Vagina (tissue), 2 donors: Measurements from ENCODE around the gene GBP5. TPM values are rescaled to one million over a fixed set of nuclear protein-coding genes. Genes with fewer than 3 reads are reported as not detected.
A peak's percentile ranks its signal among the peaks of the same experiment; 100 is the strongest.

Source experiments
- DNase-seq, 2 donors: peaks; one replicate each; pipeline ENCODE4 v3.0.0-alpha.2; 2017; ENCODE audit errors: extremely low spot score in 2 of 2
- H3K27ac ChIP-seq: fragments of 200-600 bp; sonication (generic); one replicate; pipeline ENCODE4 v1.5.1; 2019
- H3K27me3 ChIP-seq: fragments of 200-600 bp; sonication (generic); one replicate; pipeline ENCODE4 v1.5.1; 2019
- H3K36me3 ChIP-seq, 2 donors: fragments of 200-600 bp; sonication (generic); one replicate each; pipeline ENCODE4 v1.5.1; 2017 to 2019
- H3K4me1 ChIP-seq: fragments of 200-600 bp; sonication (generic); one replicate; pipeline ENCODE4 v1.5.1; 2019
- H3K4me3 ChIP-seq, 2 donors: fragments of 200-600 bp; sonication (generic); 1 replicate in 1 of 2; 2 replicates in 1 of 2; pipeline ENCODE4 v1.5.1; 2016 to 2019
- H3K9me3 ChIP-seq: fragments of 200-600 bp; sonication (generic); one replicate; pipeline ENCODE4 v1.5.1; 2019
- CTCF ChIP-seq, 3 experiments: fragments of 450-650 bp in 2 of 3; fragments of 200-600 bp in 1 of 3; sonication (generic) in 1 of 3; IDR thresholded peaks; one replicate each; pipeline ENCODE4 v1.5.1; 2017 to 2019; ENCODE audit warnings: antibody characterized with exemption in 3 of 3, mild to moderate bottlenecking in 2 of 3, moderate library complexity in 2 of 3
- POLR2A ChIP-seq, 2 donors: fragments of 450-650 bp; IDR thresholded peaks; one replicate each; pipeline ENCODE4 v1.6.1; 2017; ENCODE audit warnings: antibody characterized with exemption in 2 of 2, mild to moderate bottlenecking in 2 of 2, moderate library complexity in 2 of 2
- POLR2AphosphoS5 ChIP-seq, 2 donors: sonication (generic); formaldehyde crosslinking; IDR thresholded peaks; one replicate each; pipeline ENCODE4 v1.9.0; 2017; ENCODE audit warnings: antibody characterized with exemption in 2 of 2, mild to moderate bottlenecking in 2 of 2, low read depth in 1 of 2; ENCODE audit not compliant: insufficient read depth in 1 of 2
- intact Hi-C: fragments of 100-400 bp; cut with DNase I; formaldehyde crosslinking; loops from one replicate; pipeline ENCODE4 v1.15.1; 2023
- total RNA-seq: library from RNA; depleted of rRNA; stranded (reverse); fragments of >200 nt; gene quantifications from one replicate; pipeline ENCODE4 v1.2.3, GENCODE V29; 2016

Gene GBP5
- total RNA-seq, 1 donor from 2014 or later = 4.2 TPM

- Histone ChIP-seq H3K4me1 (no peaks in the 10 kb centered on the region), H3K27me3 (no peaks in the 10 kb centered on the region), H3K27ac (no peak overlapping the region), H3K9me3 (no peaks in the 10 kb centered on the region), H3K4me3 (no peak overlapping the region), H3K36me3 (no peaks in the 10 kb centered on the region)
- DNase-seq = no peak
- intact Hi-C loops = no loop called here
- TF ChIP-seq POLR2AphosphoS5 (IDR thresholded peaks at IDR 0.05; ENCODE audit: insufficient read depth in 1 of 2, low read depth in 1 of 2) = no peak
- no peak for TF ChIP-seq POLR2A (IDR thresholded peaks at IDR 0.05)
- TF ChIP-seq CTCF (IDR thresholded peaks at IDR 0.05) = no peak
Observed at GRCh38 chr1:89280766-89281165, 8.1 kb upstream of the GBP5 start.

GRCh38 chr1:89279011-89279466 lies 6.4 kb upstream of the GBP5 start:
- Histone ChIP-seq H3K4me3 (no peak overlapping the region), H3K9me3 (no peaks in the 10 kb centered on the region), H3K27ac (no peak overlapping the region), H3K27me3 (no peaks in the 10 kb centered on the region), H3K4me1 (peaks cover 9% of the 10 kb centered on the region), H3K36me3 (no peaks in the 10 kb centered on the region)
- DNase-seq = no peak
- TF ChIP-seq POLR2AphosphoS5 (IDR thresholded peaks at IDR 0.05; ENCODE audit: insufficient read depth in 1 of 2, low read depth in 1 of 2) (no peak), POLR2A (IDR thresholded peaks at IDR 0.05) (no peak), CTCF (IDR thresholded peaks at IDR 0.05) (no peak)
- intact Hi-C loops = no loop called here

- Histone ChIP-seq H3K27me3 (no peaks in the 10 kb centered on the region), H3K9me3 (no peaks in the 10 kb centered on the region), H3K4me3 (no peak overlapping the region), H3K4me1 (peaks cover 9% of the 10 kb centered on the region), H3K36me3 (no peaks in the 10 kb centered on the region), H3K27ac (no peak overlapping the region)
- no peak for DNase-seq
- intact Hi-C loops = no loop called here
- TF ChIP-seq CTCF (IDR thresholded peaks at IDR 0.05) (no peak), POLR2AphosphoS5 (IDR thresholded peaks at IDR 0.05; ENCODE audit: insufficient read depth in 1 of 2, low read depth in 1 of 2) (no peak), POLR2A (IDR thresholded peaks at IDR 0.05) (no peak)
Observed at GRCh38 chr1:89277725-89278124, 5.1 kb upstream of the GBP5 start.

- peaks cover 9% of the 10 kb centered on the region for H3K4me1 ChIP-seq
- no peaks in the 10 kb centered on the region for H3K36me3 ChIP-seq
- no peak overlapping the region for H3K27ac ChIP-seq
- DNase-seq = no peak
- H3K27me3 ChIP-seq = no peaks in the 10 kb centered on the region
- intact Hi-C loops = no loop called here
- H3K4me3 ChIP-seq = no peak overlapping the region
- no peaks in the 10 kb centered on the region for H3K9me3 ChIP-seq
- TF ChIP-seq CTCF (IDR thresholded peaks at IDR 0.05) (no peak), POLR2A (IDR thresholded peaks at IDR 0.05) (no peak), POLR2AphosphoS5 (IDR thresholded peaks at IDR 0.05; ENCODE audit: insufficient read depth in 1 of 2, low read depth in 1 of 2) (no peak)
Observed at GRCh38 chr1:89276690-89277089, 4.0 kb upstream of the GBP5 start.

- Histone ChIP-seq H3K9me3 (no peaks in the 10 kb centered on the region), H3K4me3 (no peak overlapping the region), H3K27ac (no peak overlapping the region), H3K27me3 (no peaks in the 10 kb centered on the region), H3K4me1 (peaks cover 9% of the 10 kb centered on the region), H3K36me3 (no peaks in the 10 kb centered on the region)
- no peak for DNase-seq
- intact Hi-C loops = no loop called here
- TF ChIP-seq POLR2A (IDR thresholded peaks at IDR 0.05) (no peak), CTCF (IDR thresholded peaks at IDR 0.05) (no peak), POLR2AphosphoS5 (IDR thresholded peaks at IDR 0.05; ENCODE audit: insufficient read depth in 1 of 2, low read depth in 1 of 2) (peak in 1 of 2 donors; percentile 37)
Observed at GRCh38 chr1:89274411-89274857, 1.8 kb upstream of the GBP5 start.
